PFSK-1 (cell line): ENCODE results near the gene SLC8A3.

Experiments used
- FOXP2 ChIP-seq: optimal IDR thresholded peaks from 2 replicates; pipeline ENCODE3; 2011; ENCODE audit warnings: borderline replicate concordance, control low read depth, inconsistent platforms; ENCODE audit not compliant: insufficient read depth; ENCODE audit errors: extremely low read length, extremely low read depth
- POLR2AphosphoS5 ChIP-seq: IDR thresholded peaks from 2 replicates; pipeline ENCODE4 v1.6.1; 2012; ENCODE audit warnings: low read depth, mild to moderate bottlenecking, control low read depth, low read length, moderate library complexity
- SIN3A ChIP-seq: IDR thresholded peaks from 2 replicates; pipeline ENCODE4 v1.6.1; 2012; ENCODE audit warnings: mild to moderate bottlenecking, low read length, moderate library complexity, borderline replicate concordance; ENCODE audit not compliant: insufficient read depth
- TAF1 ChIP-seq: IDR thresholded peaks from 2 replicates; pipeline ENCODE4 v1.6.1; 2012; ENCODE audit warnings: low read length, control low read depth, borderline replicate concordance; ENCODE audit not compliant: insufficient read depth
- TF ChIP-seq, protein P1 (sequence below), 2 experiments: IDR thresholded peaks; 2 replicates each; pipeline versions ENCODE4 v1.6.1 to v1.8.0; 2011 to 2012; ENCODE audit warnings: low read depth in 2 of 2, low read length in 2 of 2, control low read depth in 1 of 2, inconsistent platforms in 1 of 2, mild to moderate bottlenecking in 1 of 2, moderate library complexity in 1 of 2; ENCODE audit not compliant: insufficient read depth in 1 of 2

The SLC8A3 gene

GRCh38 chr14:69996216-69996615 lies 192.5 kb downstream of the SLC8A3 start:
- TF ChIP-seq TAF1 (no peak), FOXP2 (no peak), POLR2AphosphoS5 (no peak), SIN3A (no peak)
- TF ChIP-seq, protein P1, sequence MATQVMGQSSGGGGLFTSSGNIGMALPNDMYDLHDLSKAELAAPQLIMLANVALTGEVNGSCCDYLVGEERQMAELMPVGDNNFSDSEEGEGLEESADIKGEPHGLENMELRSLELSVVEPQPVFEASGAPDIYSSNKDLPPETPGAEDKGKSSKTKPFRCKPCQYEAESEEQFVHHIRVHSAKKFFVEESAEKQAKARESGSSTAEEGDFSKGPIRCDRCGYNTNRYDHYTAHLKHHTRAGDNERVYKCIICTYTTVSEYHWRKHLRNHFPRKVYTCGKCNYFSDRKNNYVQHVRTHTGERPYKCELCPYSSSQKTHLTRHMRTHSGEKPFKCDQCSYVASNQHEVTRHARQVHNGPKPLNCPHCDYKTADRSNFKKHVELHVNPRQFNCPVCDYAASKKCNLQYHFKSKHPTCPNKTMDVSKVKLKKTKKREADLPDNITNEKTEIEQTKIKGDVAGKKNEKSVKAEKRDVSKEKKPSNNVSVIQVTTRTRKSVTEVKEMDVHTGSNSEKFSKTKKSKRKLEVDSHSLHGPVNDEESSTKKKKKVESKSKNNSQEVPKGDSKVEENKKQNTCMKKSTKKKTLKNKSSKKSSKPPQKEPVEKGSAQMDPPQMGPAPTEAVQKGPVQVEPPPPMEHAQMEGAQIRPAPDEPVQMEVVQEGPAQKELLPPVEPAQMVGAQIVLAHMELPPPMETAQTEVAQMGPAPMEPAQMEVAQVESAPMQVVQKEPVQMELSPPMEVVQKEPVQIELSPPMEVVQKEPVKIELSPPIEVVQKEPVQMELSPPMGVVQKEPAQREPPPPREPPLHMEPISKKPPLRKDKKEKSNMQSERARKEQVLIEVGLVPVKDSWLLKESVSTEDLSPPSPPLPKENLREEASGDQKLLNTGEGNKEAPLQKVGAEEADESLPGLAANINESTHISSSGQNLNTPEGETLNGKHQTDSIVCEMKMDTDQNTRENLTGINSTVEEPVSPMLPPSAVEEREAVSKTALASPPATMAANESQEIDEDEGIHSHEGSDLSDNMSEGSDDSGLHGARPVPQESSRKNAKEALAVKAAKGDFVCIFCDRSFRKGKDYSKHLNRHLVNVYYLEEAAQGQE (IDR thresholded peaks at IDR 0.05; ENCODE audit: insufficient read depth in 1 of 2, low read depth in 2 of 2, low read length in 2 of 2): no peak
